ENCODE data around the gene HAT1. TPM values are rescaled to one million over a fixed set of nuclear protein-coding genes. Genes with fewer than 3 reads are reported as not detected.

HAT1 gene
- total RNA-seq, 1 donor from 2014 or later, result 30.0 TPM

DNA sequence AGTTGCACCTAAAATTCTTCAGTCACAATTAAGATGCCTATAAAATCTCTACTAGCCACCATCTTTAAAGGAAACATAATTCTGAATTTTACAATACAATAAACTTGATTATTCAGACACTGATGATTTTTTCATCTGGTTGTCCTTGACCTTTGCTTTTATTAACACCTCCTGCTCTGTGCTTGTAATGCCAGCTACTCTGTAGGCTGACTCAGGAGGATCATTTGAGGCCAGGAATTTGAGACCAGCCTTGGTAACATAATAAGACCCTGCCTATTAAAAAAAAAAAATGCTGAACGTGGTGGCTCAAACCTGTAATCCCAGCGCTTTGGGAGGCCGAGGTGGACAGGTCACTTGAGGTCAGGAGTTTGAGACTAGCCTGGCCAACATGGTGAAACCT, 38.3 kb downstream of the HAT1 start:
- Histone ChIP-seq H3K36me3 (no peaks in the 10 kb centered on the region), H3K27ac (no peak overlapping the region), H3K27me3 (no peaks in the 10 kb centered on the region), H3K4me3 (no peak overlapping the region), H3K4me1 (no peaks in the 10 kb centered on the region), H3K9me3 (no peaks in the 10 kb centered on the region)
- intact Hi-C loops (cut with DNase I), result no loop called here
- no peak for TF ChIP-seq POLR2A (IDR thresholded peaks at IDR 0.05)
- TF ChIP-seq POLR2AphosphoS5 (IDR thresholded peaks at IDR 0.05; ENCODE audit: insufficient read depth in 1 of 2, low read depth in 1 of 2), result no peak
- TF ChIP-seq, protein P1, sequence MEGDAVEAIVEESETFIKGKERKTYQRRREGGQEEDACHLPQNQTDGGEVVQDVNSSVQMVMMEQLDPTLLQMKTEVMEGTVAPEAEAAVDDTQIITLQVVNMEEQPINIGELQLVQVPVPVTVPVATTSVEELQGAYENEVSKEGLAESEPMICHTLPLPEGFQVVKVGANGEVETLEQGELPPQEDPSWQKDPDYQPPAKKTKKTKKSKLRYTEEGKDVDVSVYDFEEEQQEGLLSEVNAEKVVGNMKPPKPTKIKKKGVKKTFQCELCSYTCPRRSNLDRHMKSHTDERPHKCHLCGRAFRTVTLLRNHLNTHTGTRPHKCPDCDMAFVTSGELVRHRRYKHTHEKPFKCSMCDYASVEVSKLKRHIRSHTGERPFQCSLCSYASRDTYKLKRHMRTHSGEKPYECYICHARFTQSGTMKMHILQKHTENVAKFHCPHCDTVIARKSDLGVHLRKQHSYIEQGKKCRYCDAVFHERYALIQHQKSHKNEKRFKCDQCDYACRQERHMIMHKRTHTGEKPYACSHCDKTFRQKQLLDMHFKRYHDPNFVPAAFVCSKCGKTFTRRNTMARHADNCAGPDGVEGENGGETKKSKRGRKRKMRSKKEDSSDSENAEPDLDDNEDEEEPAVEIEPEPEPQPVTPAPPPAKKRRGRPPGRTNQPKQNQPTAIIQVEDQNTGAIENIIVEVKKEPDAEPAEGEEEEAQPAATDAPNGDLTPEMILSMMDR (IDR thresholded peaks at IDR 0.05), result no peak
- no peak for DNase-seq (ENCODE audit: extremely low spot score in 2 of 2)

DNA sequence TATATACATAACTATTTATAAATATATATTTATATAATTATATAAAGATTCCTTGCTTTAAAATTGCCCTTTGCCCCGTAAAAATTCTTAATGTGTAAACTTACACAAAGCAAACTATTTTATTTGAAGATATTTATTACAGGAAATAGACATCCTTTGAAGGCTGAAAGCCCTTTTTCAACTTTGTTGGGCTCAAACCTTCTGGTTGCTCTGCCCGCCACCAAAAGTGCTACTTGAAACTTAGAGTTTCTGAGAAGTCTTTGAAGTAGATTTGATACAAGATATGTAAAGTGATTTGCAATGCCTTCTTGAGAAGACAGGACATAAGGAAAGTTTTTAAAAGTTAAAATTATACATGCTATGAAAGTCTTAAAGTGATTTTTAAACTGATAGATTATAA, 40.9 kb downstream of the HAT1 start:
- no peak for TF ChIP-seq POLR2AphosphoS5 (IDR thresholded peaks at IDR 0.05; ENCODE audit: insufficient read depth in 1 of 2, low read depth in 1 of 2)
- TF ChIP-seq POLR2A (IDR thresholded peaks at IDR 0.05), result no peak
- TF ChIP-seq, protein P1 (IDR thresholded peaks at IDR 0.05), result no peak
- no peak overlapping the region for H3K27ac ChIP-seq
- no peaks in the 10 kb centered on the region for H3K9me3 ChIP-seq
- H3K36me3 ChIP-seq, result peaks cover 0 to 20% of the 10 kb centered on the region in 2 donors
- intact Hi-C loops (cut with DNase I), result no loop called here
- no peaks in the 10 kb centered on the region for H3K27me3 ChIP-seq
- H3K4me3 ChIP-seq, result no peak overlapping the region
- DNase-seq (ENCODE audit: extremely low spot score in 2 of 2), result no peak
- H3K4me1 ChIP-seq, result no peaks in the 10 kb centered on the region

DNA sequence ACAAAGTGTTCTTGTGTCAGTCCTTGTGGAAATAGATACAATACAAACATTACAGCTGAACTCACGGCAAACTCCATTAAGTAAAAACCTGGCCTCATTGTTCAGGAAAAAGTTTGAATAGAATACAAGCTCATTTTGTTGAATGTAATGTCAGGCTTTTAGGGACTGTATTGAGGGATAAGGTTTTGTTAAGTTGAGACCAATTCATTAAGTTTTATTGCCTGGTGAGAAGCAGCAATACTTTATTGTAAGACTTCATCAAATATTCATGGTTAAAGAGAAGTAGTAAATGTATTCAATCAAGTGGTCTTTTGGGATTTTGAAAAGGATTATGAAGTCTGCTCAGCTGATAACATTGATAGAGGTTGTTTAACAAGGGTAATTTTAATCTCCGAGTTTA, 42.0 kb downstream of the HAT1 start:
- TF ChIP-seq POLR2A (IDR thresholded peaks at IDR 0.05) (no peak), POLR2AphosphoS5 (IDR thresholded peaks at IDR 0.05; ENCODE audit: insufficient read depth in 1 of 2, low read depth in 1 of 2) (no peak)
- TF ChIP-seq, protein P1 (IDR thresholded peaks at IDR 0.05), result no peak
- DNase-seq (ENCODE audit: extremely low spot score in 2 of 2), result no peak
- Histone ChIP-seq H3K36me3 (peaks cover 0 to 20% of the 10 kb centered on the region in 2 donors), H3K27me3 (no peaks in the 10 kb centered on the region), H3K4me1 (no peaks in the 10 kb centered on the region), H3K27ac (no peak overlapping the region), H3K4me3 (no peak overlapping the region), H3K9me3 (no peaks in the 10 kb centered on the region)
- intact Hi-C loops (cut with DNase I), result no loop called here

DNA sequence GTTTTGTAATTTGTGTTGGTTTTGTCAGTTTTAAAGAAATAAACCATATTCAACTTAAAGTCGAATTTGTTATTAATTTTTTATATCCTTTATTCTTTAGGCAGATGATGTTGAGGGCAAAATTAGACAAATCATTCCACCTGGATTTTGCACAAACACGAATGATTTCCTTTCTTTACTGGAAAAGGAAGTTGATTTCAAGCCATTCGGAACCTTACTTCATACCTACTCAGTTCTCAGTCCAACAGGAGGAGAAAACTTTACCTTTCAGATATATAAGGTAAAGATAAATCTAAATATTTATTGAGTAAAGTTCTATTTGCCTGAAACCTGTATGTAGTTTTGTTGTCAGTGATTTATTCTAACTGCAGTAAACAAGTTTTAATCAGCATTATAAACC, 43.0 kb downstream of the HAT1 start:
- TF ChIP-seq POLR2AphosphoS5 (IDR thresholded peaks at IDR 0.05; ENCODE audit: insufficient read depth in 1 of 2, low read depth in 1 of 2), result no peak
- no peak for TF ChIP-seq POLR2A (IDR thresholded peaks at IDR 0.05)
- TF ChIP-seq, protein P1 (IDR thresholded peaks at IDR 0.05), result no peak
- H3K4me1 ChIP-seq, result no peaks in the 10 kb centered on the region
- H3K9me3 ChIP-seq, result no peaks in the 10 kb centered on the region
- no peak for DNase-seq (ENCODE audit: extremely low spot score in 2 of 2)
- peaks cover 0 to 20% of the 10 kb centered on the region in 2 donors for H3K36me3 ChIP-seq
- intact Hi-C loops (cut with DNase I), result no loop called here
- H3K27me3 ChIP-seq, result no peaks in the 10 kb centered on the region
- H3K27ac ChIP-seq, result no peak overlapping the region
- no peak overlapping the region for H3K4me3 ChIP-seq

DNA sequence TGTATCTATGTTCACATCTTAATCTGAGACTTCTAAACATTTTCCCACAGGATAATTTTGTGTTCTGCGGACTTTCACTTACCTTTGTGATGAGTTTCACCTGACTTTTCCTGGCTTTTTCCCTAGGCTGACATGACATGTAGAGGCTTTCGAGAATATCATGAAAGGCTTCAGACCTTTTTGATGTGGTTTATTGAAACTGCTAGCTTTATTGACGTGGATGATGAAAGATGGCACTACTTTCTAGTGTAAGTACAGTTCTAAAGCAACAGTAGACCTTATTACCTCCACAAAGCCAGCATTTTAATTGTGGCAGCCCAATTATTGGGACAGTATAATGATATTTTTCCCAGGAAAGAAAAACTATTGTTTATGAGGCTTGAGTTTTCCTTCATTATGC, 43.4 kb downstream of the HAT1 start:
- peaks cover 0 to 20% of the 10 kb centered on the region in 2 donors for H3K36me3 ChIP-seq
- no peaks in the 10 kb centered on the region for H3K4me1 ChIP-seq
- no peak overlapping the region for H3K27ac ChIP-seq
- no peak for TF ChIP-seq POLR2AphosphoS5 (IDR thresholded peaks at IDR 0.05; ENCODE audit: insufficient read depth in 1 of 2, low read depth in 1 of 2)
- TF ChIP-seq POLR2A (IDR thresholded peaks at IDR 0.05), result no peak
- TF ChIP-seq, protein P1 (IDR thresholded peaks at IDR 0.05), result no peak
- no peaks in the 10 kb centered on the region for H3K27me3 ChIP-seq
- intact Hi-C loops (cut with DNase I), result no loop called here
- H3K4me3 ChIP-seq, result no peak overlapping the region
- no peak for DNase-seq (ENCODE audit: extremely low spot score in 2 of 2)
- H3K9me3 ChIP-seq, result no peaks in the 10 kb centered on the region
